CD1c-positive myeloid dendritic cell (primary cell): Measurements from ENCODE around the gene TSEN34.
"Not testable (repeated sequence)": the region's sequence is repeated elsewhere in the genome, so short reads cannot be mapped to it uniquely, and the experiment has no call there.

Experiments used
- DNase-seq: peaks from one replicate; pipeline ENCODE4 v3.0.0-alpha.2; 2016; ENCODE audit errors: extremely low spot score

The TSEN34 gene

DNA sequence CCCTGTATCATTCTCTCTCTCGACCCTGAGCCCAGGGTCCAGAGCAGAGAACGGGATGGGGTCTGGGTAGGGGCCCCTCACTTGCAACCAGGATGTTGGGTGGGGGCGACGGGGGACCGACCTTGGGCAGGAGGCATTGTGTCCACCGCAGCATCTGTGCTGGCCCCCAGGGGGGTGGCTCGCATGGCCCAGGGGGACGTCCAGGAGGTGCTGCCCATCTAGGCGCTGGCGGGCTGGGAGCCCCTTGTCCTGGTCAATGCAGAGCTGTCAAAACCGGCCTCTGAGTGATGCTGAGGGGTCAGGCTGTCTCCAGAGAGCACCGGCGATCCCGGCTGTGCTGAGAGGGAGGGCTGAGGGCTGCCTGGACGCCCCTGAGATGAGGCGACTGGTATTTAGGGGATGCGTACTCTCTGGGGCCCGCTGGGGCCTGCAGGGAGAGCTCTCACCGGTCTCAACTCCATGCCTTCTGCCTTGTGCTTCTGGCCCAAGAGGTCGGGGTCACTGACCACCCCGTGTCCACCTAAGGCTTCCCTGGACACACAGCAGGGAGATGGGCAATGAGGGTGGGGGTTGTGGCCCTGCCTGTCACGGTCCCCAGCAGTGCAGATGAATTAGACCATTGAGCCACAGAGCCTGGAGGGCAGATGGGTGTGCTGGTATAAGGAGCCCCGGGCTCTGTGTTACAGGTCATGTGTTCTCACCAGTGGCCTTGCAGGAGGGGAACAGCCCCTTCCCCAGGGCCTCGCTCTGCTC, 18.1 kb downstream of the TSEN34 start:
- no peak for DNase-seq

DNA sequence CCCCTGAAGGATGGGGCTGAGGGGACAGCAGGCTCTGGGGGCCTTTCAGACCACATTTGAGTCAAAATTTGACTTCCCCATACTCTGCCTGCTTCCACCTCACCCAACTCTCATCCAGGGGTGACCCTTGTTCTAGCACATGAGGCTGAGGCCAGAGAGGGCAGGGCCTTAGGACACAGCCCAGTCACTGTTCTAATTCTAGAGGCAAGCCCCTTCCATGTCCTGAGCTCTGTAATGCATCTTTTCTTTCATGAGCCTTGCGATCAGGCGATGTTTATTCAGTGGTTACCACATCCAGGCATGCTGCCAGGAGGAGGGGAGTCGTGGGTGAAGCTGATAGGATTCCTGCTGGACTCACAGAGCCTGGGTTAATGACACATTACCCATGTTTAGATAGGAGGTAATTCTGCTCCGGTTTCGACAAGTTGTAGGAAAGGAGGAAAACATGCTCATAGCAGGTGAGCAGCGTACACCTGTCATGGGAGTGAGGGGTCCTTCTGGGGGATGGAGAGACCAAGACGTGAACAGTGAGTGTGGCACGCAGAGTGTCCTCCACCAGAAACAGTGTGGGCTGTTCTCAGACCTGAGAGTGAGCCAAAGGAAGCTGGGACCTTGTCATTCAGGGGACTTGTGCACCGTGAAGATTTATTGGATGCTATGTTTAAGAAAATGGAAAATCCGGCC, 18.8 kb downstream of the TSEN34 start:
- peak; percentile 90 for DNase-seq

- no peak for DNase-seq
These were observed 20.1 kb downstream of the TSEN34 start for GRCh38 chr19:54211235-54211634.

- DNase-seq = not testable (repeated sequence)
These were observed 23.1 kb downstream of the TSEN34 start for GRCh38 chr19:54214217-54214616.

DNA sequence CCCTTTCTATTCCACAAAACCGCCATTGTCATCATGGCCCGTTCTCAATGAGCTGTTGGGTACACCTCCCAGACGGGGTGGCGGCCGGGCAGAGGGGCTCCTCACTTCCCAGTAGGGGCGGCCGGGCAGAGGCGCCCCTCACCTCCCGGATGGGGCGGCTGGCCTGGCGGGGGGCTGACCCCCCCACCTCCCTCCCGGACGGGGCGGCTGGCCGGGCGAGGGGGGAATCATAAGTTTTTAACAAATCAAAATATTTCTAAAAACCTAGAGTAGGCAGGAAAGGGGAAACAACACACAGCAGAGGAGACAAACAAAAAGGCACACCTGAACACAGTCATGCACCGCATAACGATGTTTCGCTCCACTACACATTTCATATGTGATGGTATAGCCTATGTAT, 23.6 kb downstream of the TSEN34 start:
- not testable (repeated sequence) for DNase-seq

DNA sequence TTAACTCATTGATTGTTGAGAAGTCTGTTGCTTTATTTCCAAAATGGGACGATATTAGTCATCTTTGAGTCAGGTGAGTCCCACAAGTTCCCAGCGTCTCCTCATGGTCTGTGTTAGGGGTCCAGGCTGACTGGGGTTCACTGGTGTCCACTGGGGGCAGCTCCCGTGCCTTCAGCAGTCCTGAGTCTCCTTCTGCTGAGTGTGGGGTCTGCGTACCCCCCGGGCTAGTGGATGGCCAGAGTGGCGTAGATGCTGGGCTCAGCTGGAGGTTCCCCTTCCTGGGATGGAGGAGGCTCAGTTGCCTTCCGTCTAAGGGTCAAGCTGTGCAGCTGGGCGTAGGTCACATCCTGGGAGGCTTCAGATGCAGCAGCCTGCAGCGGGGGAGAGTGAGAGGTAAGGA, 25.8 kb downstream of the TSEN34 start:
- DNase-seq = no peak

GRCh38 chr19:54217517-54218247, 26.6 kb downstream of the TSEN34 start:
- DNase-seq = not testable (repeated sequence)

DNA sequence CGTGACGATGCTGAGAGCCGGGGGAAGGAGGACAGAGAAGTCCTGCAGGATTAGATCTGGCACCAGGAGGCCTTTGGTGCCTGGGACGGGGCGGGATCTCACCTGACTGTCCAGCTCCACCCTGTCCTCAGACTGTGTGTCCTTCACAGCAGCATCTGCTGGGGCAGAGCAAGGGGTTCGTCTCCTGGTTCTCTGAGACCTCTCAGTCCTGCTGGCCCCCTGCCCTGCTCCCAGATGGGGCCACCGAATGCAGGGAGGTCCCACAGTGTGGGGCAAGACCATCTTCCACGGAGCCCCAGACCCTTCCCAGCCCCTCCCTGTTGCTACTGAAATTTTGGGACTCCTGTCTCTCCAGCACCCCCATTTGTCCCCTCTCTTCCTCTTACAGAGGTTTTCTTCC, 27.2 kb downstream of the TSEN34 start:
- DNase-seq = no peak

DNA sequence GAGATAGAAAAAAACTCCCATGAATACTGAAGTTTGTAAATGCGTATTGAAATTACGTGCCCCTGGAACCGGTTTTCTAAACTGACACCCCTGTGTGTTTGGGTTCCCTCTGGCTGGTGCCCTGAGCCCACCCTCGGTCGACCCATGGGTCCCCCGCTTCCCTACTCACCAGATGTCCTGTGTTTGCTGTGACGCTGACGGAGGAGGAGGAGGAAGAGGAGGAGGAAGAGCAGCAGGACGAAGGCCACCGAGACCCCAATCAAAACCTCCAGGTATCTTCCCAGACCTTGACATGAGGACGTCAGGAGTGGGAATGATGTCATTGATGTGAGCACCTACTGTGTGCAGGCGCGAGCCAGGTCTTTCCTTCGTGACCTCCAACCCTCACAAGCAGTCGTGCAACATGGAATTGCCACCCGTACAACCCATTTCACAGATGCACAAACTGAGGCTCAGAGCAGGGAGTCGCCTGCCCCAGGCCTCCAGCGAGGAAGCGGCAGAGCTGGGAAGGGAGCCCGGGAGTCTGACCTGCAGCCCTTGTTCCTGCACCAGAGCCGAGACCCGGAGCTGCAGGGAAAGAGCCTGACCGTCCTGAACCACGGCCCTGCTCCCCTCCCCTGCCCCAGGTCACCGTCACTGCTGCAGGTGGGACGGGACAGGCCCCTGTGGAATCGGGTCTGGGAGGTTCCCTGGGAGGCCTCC, 28.0 kb downstream of the TSEN34 start:
- no peak for DNase-seq

- not testable (repeated sequence) for DNase-seq
These were observed 28.6 kb downstream of the TSEN34 start for GRCh38 chr19:54219702-54220101.

DNA sequence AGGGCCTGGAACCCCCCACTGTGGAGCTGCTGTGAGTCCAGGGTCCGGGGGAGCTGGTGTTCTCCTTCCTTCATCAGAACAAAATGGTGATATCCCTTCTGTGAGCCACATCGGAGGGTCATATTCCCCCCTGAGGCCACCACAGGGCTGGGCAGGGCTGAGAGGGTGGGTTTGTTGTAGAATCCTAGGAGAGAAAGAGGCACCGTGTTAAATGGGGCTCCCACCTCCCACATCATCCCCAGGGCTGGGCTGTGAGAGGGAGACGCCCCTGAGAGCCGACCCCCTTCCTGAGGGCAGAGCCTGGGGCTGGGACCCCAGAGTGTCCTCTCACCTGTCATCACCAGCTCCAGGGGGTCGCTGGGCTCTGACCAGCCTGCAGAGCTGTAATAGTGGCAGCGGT, 30.8 kb downstream of the TSEN34 start:
- DNase-seq = not testable (repeated sequence)

DNA sequence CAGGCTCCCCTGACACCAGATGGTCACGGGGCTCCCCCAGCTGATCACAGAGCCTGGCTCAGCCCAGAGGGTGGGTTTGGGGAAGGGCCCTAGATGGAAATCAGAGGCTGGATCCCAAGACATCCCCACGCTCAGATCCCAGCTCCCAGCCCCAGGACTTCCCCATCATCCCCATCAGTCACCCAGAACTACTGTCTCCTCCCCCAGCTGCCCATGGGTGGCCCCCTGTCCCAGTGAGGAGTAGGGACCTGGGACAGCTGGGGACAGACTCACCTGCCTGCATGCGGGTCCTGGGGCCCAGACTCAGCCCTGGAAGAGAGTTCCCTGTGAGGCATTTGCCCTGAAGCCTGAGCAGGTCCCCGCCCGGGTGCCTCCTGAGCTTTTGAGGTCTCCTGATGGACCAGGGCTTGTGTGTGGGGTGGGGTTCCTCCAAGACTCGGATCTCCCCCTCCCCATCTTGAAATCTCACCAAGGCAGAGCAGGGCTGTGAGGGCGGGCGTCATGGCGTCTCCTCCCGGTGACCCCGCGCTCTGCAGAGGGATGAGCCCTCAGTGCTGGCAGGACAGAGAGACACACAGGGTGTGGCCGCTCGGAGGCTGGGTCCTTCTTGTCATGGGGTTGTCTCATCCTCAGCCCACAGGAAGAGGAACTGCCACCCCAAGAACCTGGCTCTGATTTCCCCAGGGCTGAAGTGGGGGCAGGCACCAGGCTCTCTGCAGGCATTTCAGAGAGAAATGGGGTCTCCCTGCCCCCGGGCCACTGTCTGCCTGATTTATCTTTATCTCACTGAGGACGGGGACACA, 31.6 kb downstream of the TSEN34 start, which contains the start of gene LILRB3:
LILRB3 (minus strand) TSS at position 534 of the 803 bp plus-strand sequence; CDS start at position 503, 31 bp downstream.
- peak; percentile 49 for DNase-seq

GRCh38 chr19:54223277-54223936, 32.3 kb downstream of the TSEN34 start:
- DNase-seq = not testable (repeated sequence)

GRCh38 chr19:54223937-54224281, 32.8 kb downstream of the TSEN34 start:
- DNase-seq = not testable (repeated sequence)

- not testable (repeated sequence) for DNase-seq
These were observed 33.5 kb downstream of the TSEN34 start for GRCh38 chr19:54224619-54225018.

DNA sequence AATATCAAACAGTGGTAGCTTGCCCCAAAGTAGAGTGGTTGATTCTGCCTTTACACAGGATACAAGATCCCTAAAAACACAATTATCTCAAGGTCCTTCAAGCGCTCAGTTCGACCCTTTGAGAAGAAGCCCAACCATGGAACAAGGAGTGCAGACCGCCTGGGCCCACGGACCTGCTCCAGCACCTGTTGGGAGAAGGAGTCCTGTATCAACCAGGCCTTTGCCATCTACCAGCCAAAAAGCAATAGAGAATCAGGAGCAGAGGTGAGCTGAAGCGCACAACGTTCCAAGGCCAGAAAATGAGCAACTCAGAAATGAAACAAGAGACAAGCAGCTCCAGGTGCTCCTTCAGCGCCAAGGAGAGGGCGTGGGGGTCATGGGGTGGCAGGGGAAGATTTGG, 38.0 kb downstream of the TSEN34 start:
- no peak for DNase-seq

DNA sequence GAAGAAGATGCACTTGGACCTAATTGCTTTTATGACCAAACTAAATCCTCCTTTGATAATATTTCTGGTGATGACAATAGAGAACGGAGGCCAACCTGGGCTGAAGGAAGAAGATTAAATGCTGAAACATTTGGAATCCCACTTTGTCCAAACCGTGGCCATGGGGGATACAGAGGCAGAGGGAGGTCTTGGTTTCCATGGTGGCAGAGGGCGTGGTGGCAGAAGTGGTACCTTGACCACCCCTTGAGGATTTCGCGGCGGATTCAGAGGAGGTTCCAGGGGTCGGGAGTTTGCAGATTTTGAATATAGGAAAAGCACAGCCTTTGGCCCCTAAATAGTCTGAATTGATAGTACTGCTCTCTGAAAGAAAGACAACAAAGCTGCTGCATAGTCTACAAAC, 38.9 kb downstream of the TSEN34 start:
- no peak for DNase-seq

DNA sequence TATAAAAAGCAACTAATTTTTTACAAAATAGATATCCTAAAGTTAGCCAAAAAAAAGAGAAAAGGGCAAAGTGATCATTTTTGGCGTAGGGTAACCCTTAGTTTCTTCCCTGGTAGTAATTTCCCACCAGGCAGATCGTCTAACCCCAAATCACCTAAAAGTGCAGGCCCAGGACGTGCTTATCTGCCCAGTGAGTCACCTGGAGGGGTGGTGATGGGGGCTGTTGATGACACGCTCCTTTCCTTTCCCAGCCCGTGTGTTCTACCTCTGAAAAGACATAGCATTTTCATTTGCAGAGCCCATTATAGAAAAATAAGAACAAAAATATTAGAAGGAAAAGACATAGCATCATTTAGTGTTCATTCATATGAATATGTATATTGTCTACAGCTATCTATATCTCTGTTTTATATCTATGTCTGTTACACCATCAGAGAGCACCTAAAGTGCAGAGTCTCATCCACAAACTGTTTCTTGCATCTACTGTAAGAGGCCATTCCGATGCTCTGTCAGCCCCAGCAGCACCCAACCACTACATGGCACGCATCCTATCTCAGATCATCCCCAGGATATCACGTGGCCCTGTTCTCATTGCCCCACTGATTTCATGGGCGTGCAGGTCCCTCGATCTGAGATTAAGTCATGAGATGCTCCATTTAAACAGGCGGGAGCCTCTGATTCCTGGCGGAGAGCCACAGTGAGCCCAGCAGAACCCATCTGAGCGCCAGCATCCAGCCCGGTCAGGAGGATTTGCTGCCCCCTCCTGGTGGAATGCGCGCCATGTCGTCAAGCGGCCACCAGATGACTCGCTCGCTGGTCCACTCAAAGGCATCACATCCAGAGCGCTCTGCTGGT, 40.2 kb downstream of the TSEN34 start:
- DNase-seq = peak; percentile 87

DNA sequence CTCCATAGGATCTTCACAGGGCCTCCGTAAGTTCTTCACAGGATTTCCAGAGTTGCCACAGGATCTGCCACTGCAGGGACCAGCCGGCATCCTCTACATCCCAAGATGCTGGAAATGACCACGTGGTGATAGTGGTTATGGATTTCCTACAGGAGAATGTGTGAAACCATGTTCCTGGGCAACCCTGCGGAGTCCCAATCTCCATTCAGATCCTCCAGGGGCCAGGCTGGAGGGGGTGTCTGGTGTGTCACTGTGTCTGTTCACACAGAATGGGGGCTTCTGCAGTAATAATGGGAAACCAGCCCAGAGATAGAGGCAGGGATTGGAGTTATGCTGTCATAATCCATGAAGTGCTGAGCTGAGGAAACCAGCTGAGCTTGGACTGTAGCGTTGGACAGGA, 42.8 kb downstream of the TSEN34 start:
- no peak for DNase-seq
